HEK293T (cell line): ENCODE results near the gene MIGA1.
"Not testable (repeated sequence)": the region's sequence is repeated elsewhere in the genome, so short reads cannot be mapped to it uniquely, and the experiment has no call there.

ENCODE experiments used
- CTCF ChIA-PET: fragments of 350-600 bp; formaldehyde crosslinking; extraction: SDS; loops from one replicate; lab custom pipeline; 2021; ENCODE audit warnings: antibody characterized with exemption, inconsistent platforms; lab: Yijun Ruan, JAX
- POLR2A ChIA-PET: fragments of 350-600 bp; formaldehyde crosslinking; extraction: SDS; loops from one replicate; lab custom pipeline; 2020; ENCODE audit warnings: antibody characterized with exemption, inconsistent platforms; lab: Yijun Ruan, JAX
- DNase-seq: peaks from one replicate; pipeline ENCODE4 v3.0.0; 2012; ENCODE audit warnings: mixed read lengths; ENCODE audit errors: extremely low spot score
- ARNT ChIP-seq: fragments of 450-650 bp; IDR thresholded peaks from 2 replicates; pipeline ENCODE4 v1.6.1; 2017; ENCODE audit warnings: mild to moderate bottlenecking
- BHLHE40 ChIP-seq: fragments of 450-650 bp; IDR thresholded peaks from 2 replicates; pipeline ENCODE4 v1.6.1; 2016; ENCODE audit warnings: mild to moderate bottlenecking, moderate library complexity, borderline replicate concordance
- CTBP1 ChIP-seq: fragments of 450-650 bp; IDR thresholded peaks from 2 replicates; pipeline ENCODE4 v1.6.1; 2016; ENCODE audit warnings: borderline replicate concordance
- ELF4 ChIP-seq: fragments of 450-650 bp; IDR thresholded peaks from 2 replicates; pipeline ENCODE4 v1.6.1; 2017; ENCODE audit warnings: antibody characterized with exemption
- FOXA1 ChIP-seq: fragments of 450-650 bp; IDR thresholded peaks from 2 replicates; pipeline ENCODE4 v1.6.1; 2016; ENCODE audit warnings: mild to moderate bottlenecking
- FOXK2 ChIP-seq: fragments of 450-650 bp; IDR thresholded peaks from 2 replicates; pipeline ENCODE4 v1.6.1; 2016; ENCODE audit warnings: mild to moderate bottlenecking
- FOXM1 ChIP-seq: fragments of 450-650 bp; IDR thresholded peaks from 2 replicates; pipeline ENCODE4 v1.6.1; 2017; ENCODE audit warnings: mild to moderate bottlenecking, borderline replicate concordance
- HDGF ChIP-seq: fragments of 450-650 bp; IDR thresholded peaks from 2 replicates; pipeline ENCODE4 v1.6.1; 2017; ENCODE audit warnings: antibody characterized with exemption, borderline replicate concordance
- L3MBTL2 ChIP-seq: fragments of 450-650 bp; conservative IDR thresholded peaks from 2 replicates; pipeline ENCODE4 v1.6.1; 2016; ENCODE audit warnings: mild to moderate bottlenecking
- LEF1 ChIP-seq: fragments of 450-650 bp; IDR thresholded peaks from 2 replicates; pipeline ENCODE4 v1.6.1; 2017; ENCODE audit warnings: mild to moderate bottlenecking, borderline replicate concordance
- NFRKB ChIP-seq: fragments of 450-650 bp; IDR thresholded peaks from 2 replicates; pipeline ENCODE4 v1.6.1; 2016; ENCODE audit warnings: mild to moderate bottlenecking, moderate library complexity
- SP1 ChIP-seq: fragments of 450-650 bp; IDR thresholded peaks from 2 replicates; pipeline ENCODE4 v1.6.1; 2017
- SUZ12 ChIP-seq: fragments of 450-650 bp; IDR thresholded peaks from 2 replicates; pipeline ENCODE4 v1.6.1; 2016; ENCODE audit warnings: mild to moderate bottlenecking
- TARDBP ChIP-seq: fragments of 450-650 bp; IDR thresholded peaks from 2 replicates; pipeline ENCODE4 v1.6.1; 2016
- ZNF384 ChIP-seq: fragments of 450-650 bp; IDR thresholded peaks from 2 replicates; pipeline ENCODE4 v1.6.1; 2016
- TF ChIP-seq, protein P1 (sequence below): fragments of 450-650 bp; IDR thresholded peaks from 2 replicates; pipeline ENCODE4 v1.6.1; 2016

The MIGA1 gene

DNA sequence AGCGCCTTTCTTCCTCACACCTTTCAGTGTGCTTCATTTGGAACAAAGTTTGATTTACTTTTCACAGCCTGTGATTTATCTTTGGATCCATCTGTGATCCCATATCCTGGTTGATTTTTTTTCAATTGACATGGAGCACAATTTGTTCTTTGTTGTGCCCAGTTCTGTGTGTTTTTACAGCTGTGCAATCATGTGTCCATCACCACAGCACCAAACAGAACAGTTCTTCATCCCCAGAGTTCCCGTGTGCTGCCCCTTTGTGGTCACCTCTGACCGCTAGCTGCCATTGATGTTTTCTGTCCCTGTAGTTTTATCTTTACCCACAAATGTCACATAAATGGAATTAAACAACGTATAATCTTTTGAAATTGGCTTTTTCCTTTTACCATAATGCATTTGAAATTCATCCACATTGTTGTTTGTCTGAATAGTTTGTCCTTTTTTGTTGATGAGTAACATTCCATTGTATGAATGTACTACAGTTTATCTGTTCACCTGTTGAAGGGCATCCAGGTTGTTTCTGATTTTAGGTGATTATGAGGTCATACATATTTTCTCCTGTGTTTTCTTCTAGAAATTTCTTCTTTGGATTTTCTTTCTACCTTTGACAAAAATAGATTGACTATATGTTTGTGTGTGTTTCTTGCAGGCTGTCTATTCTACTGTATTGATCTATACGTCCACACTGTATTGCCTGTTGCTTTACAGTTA is 17.4 kb downstream of the MIGA1 start:
- TF ChIP-seq NFRKB (no peak), L3MBTL2 (no peak), ELF4 (no peak), HDGF (no peak), ZNF384 (no peak), BHLHE40 (no peak), FOXM1 (no peak), LEF1 (no peak), FOXA1 (no peak)
- no peak for DNase-seq
- ChIA-PET CTCF (no interaction called here), POLR2A (interaction anchor here (0.6 kb wide), 1 partner anchor 17 kb away, joined by 3 read pairs; no protein-coding TSS in a partner anchor)

DNA sequence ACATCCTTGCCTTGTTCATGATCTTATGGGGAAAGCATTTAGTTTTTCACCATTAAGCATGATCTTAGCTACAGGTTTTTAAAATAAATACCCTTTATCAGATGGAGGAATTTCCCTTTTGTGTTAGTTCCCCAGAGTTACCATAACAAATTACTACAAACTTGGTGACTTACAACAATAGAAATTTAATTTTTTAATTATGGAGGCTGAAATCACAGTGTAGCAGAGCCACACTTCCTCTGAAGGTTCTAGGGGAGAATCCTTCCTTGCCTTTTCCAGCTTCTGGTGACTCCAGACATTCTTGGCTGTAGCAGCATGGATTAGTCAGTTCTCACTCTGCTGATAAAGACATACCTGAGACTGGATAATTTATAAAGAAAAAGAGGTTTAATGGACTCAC is 18.5 kb downstream of the MIGA1 start:
- DNase-seq: no peak
- ChIA-PET POLR2A (no interaction called here), CTCF (no interaction called here)
- TF ChIP-seq HDGF: no peak
- TF ChIP-seq, protein P1, sequence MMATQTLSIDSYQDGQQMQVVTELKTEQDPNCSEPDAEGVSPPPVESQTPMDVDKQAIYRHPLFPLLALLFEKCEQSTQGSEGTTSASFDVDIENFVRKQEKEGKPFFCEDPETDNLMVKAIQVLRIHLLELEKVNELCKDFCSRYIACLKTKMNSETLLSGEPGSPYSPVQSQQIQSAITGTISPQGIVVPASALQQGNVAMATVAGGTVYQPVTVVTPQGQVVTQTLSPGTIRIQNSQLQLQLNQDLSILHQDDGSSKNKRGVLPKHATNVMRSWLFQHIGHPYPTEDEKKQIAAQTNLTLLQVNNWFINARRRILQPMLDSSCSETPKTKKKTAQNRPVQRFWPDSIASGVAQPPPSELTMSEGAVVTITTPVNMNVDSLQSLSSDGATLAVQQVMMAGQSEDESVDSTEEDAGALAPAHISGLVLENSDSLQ: no peak
- TF ChIP-seq LEF1: no peak
- TF ChIP-seq TARDBP: no peak
- TF ChIP-seq CTBP1: no peak
- no peak for TF ChIP-seq FOXM1
- TF ChIP-seq BHLHE40: no peak
- TF ChIP-seq ELF4: no peak
- TF ChIP-seq NFRKB: no peak
- TF ChIP-seq SP1: no peak
- no peak for TF ChIP-seq FOXA1

DNA sequence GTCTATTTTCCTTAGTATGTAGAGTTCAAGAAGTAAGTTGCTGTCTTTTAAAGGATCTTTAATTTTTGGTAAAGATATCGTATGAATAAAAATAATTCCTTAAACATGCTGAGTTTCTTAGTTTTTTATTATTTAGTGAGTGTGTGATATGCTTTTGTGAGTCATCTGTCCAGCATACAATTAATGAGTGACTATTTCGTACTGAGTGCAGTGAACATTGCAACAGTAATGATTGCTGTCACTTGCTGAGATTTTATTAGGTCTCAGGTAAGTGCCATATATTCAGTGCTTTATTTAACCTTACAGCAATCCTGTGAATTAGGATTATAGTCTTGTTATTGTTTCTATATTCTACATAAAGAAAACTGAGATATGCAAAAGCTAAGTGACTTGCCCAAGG is 22.6 kb downstream of the MIGA1 start:
- TF ChIP-seq FOXK2: no peak
- no peak for TF ChIP-seq NFRKB
- no peak for TF ChIP-seq ZNF384
- no peak for TF ChIP-seq SP1
- no peak for TF ChIP-seq L3MBTL2
- TF ChIP-seq, protein P1: no peak
- no peak for TF ChIP-seq BHLHE40
- TF ChIP-seq FOXA1: no peak
- no peak for TF ChIP-seq ELF4
- no peak for TF ChIP-seq FOXM1
- no peak for TF ChIP-seq SUZ12
- no peak for TF ChIP-seq LEF1
- no peak for TF ChIP-seq TARDBP
- DNase-seq: no peak
- POLR2A ChIA-PET: no interaction called here
- CTCF ChIA-PET: no interaction called here

DNA sequence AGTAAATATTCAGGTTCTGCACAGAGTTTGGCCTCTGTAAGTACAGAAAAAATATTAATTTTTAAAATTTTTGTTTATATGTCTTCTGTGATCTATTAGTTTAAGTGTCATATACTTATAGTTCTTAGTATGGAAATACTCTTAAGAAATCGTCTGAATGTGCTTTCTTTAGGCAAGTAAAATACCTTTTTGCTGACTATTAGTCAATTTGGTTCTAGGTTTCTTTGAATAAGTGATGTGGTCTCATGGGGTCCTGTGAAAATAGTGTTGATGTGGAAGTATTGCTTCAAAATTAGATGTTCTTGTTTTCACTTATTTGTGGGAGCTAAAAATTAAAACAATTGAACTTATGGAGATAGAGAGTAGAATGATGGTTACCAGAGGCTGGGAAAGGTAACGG is 23.9 kb downstream of the MIGA1 start:
- POLR2A ChIA-PET: no interaction called here

GRCh38 chr1:77809787-77810462 is 30.5 kb downstream of the MIGA1 start:
- CTCF ChIA-PET, POLR2A ChIA-PET, DNase-seq: not testable (repeated sequence)

More for the DNA sequence above, 23.9 kb downstream of the MIGA1 start:
- TF ChIP-seq FOXM1: no peak
- TF ChIP-seq NFRKB: no peak
- no peak for TF ChIP-seq L3MBTL2
- TF ChIP-seq, protein P1: no peak
- no peak for TF ChIP-seq FOXK2
- TF ChIP-seq SUZ12: no peak
- TF ChIP-seq ARNT: no peak
- no peak for TF ChIP-seq HDGF
- TF ChIP-seq ZNF384: no peak
- CTCF ChIA-PET: no interaction called here
- no peak for DNase-seq

DNA sequence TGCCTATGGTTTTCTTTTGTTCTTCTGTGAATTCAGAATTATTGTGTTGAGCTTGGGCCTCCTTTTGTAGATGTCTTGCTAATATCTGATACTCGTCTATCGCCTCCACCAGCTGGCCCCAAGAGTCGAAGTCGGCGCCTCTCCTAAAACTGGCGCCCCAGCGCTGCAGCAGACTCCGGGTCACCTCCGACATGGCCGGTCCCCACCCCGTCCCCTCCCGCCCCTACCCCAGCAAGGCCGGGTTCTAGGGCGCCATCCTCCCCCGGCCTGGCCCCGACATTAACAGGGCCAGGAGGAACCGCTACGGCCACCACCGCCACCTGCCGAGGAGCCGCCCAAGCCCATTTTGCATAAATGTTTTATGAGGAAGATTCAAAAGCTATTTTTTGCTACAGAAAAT is 32.1 kb downstream of the MIGA1 start:
- CTCF ChIA-PET, POLR2A ChIA-PET, DNase-seq: not testable (repeated sequence)
